GM12878 (cell line): ENCODE data around the gene ARHGEF10L. TPM values are rescaled to one million over a fixed set of nuclear protein-coding genes. Genes with fewer than 3 reads are reported as not detected.

ENCODE experiments used
- ATAC-seq: fragments of 200-7000 bp; cut with Tn5 transposase; 3 replicates; pipeline ENCODE4 v1.9.1; 2020; ENCODE audit warnings: mild to moderate bottlenecking, moderate library complexity
- BruUV-seq: library from RNA; stranded (reverse); fragments of 400-500 nt; replicated peaks from 2 replicates; lab custom pipeline; 2021; lab: Mats Ljungman, UMichigan
- CTCF ChIA-PET: fragments of 300-600 bp; sonication (Branson Sonifier 250); formaldehyde crosslinking; extraction: SDS; loops from one replicate; lab custom pipeline; 2021; ENCODE audit warnings: inconsistent platforms; lab: Yijun Ruan, JAX
- POLR2A ChIA-PET: fragments of 350-600 bp; formaldehyde crosslinking; extraction: SDS; loops from one replicate; lab custom pipeline; 2021; ENCODE audit warnings: inconsistent platforms; lab: Charles Lee
- RAD21 ChIA-PET: fragments of 300-600 bp; sonication (Branson Sonifier 250); formaldehyde crosslinking; loops from one replicate; lab custom pipeline; 2023; ENCODE audit warnings: antibody characterized with exemption; ENCODE audit not compliant: unreplicated experiment; lab: Charles Lee
- SMC1A ChIA-PET: fragments of 300-600 bp; sonication (Branson Sonifier 250); formaldehyde crosslinking; loops from one replicate; lab custom pipeline; 2023; ENCODE audit not compliant: unreplicated experiment, uncharacterized antibody; lab: Charles Lee
- DNase-seq: peaks from one replicate; pipeline ENCODE4 v3.0.0-alpha.2; 2011; ENCODE audit warnings: low read depth, low spot score
- FAIRE-seq: peaks from 3 replicates; lab custom pipeline; 2011; peaks lifted over from hg19 to GRCh38; lab: Jason Lieb, UNC
- H2AFZ ChIP-seq: 2 replicates; pipeline ENCODE4 v1.6.0; 2011; ENCODE audit warnings: low read depth, low read length, control low read depth; ENCODE audit not compliant: control insufficient read depth
- H3K27ac ChIP-seq: 2 replicates; pipeline ENCODE4 v1.5.1; 2011; ENCODE audit warnings: control low read depth; ENCODE audit not compliant: control insufficient read depth, insufficient read depth
- H3K27me3 ChIP-seq, 2 experiments: replicated peaks in 1 of 2; 2 replicates each; pipeline versions ENCODE4 v1.6.0 to v1.6.1; 2011; ENCODE audit warnings: low read length in 1 of 2; ENCODE audit not compliant: control insufficient read depth in 2 of 2, insufficient read depth in 2 of 2
- H3K36me3 ChIP-seq, 2 experiments: 2 replicates each; pipeline ENCODE4 v1.5.1; 2011; ENCODE audit warnings: low read length in 1 of 2; ENCODE audit not compliant: control insufficient read depth in 2 of 2, insufficient read depth in 2 of 2
- H3K4me1 ChIP-seq: 2 replicates; pipeline ENCODE4 v1.6.1; 2011; ENCODE audit warnings: mild to moderate bottlenecking, low read length, moderate library complexity, mixed read lengths; ENCODE audit not compliant: control insufficient read depth, insufficient read depth
- H3K4me2 ChIP-seq: 2 replicates; pipeline ENCODE4 v1.6.0; 2011; ENCODE audit warnings: control low read depth; ENCODE audit not compliant: control insufficient read depth, insufficient read depth
- H3K4me3 ChIP-seq: fragments of 200-600 bp; sonication (generic); 2 replicates; pipeline ENCODE4 v1.5.1; 2016
- H3K79me2 ChIP-seq: 2 replicates; pipeline ENCODE4 v1.6.0; 2011; ENCODE audit warnings: low read length; ENCODE audit not compliant: control insufficient read depth, insufficient read depth
- H3K9ac ChIP-seq: 2 replicates; pipeline ENCODE4 v1.8.0; 2011; ENCODE audit warnings: low read length, control low read depth, mixed read lengths; ENCODE audit not compliant: control insufficient read depth, insufficient read depth
- H3K9me3 ChIP-seq: replicated peaks from 3 replicates; pipeline ENCODE4 v1.5.1; 2011; ENCODE audit warnings: mild to moderate bottlenecking, low read length; ENCODE audit not compliant: control insufficient read depth, insufficient read depth
- H4K20me1 ChIP-seq: 2 replicates; pipeline ENCODE4 v1.6.0; 2011; ENCODE audit not compliant: control insufficient read depth, insufficient read depth
- ASH2L ChIP-seq: fragments of 300-600, 200-600 bp; sonication (generic); IDR thresholded peaks from 2 replicates; pipeline ENCODE4 v1.6.1; 2017; ENCODE audit warnings: low read depth, mild to moderate bottlenecking, borderline replicate concordance
- CBFB ChIP-seq: IDR thresholded peaks from 2 replicates; pipeline ENCODE4 v1.6.1; 2016; ENCODE audit warnings: antibody characterized with exemption, low read depth
- CBX5 ChIP-seq: sonication (generic); IDR thresholded peaks from 2 replicates; pipeline ENCODE4 v1.6.1; 2016; ENCODE audit warnings: low read depth, moderate library complexity, mild to moderate bottlenecking, inconsistent platforms
- CHD1 ChIP-seq: IDR thresholded peaks from 2 replicates; pipeline ENCODE4 v1.6.1; 2012; ENCODE audit warnings: low read depth, low read length, improper control_type of control experiment
- CREB1 ChIP-seq: IDR thresholded peaks from 2 replicates; pipeline ENCODE4 v1.6.1; 2012; ENCODE audit warnings: low read depth, mild to moderate bottlenecking, inconsistent platforms
- KAT2A ChIP-seq: conservative IDR thresholded peaks from 2 replicates; pipeline ENCODE4 v1.6.1; 2011; ENCODE audit warnings: low read depth, low read length; ENCODE audit not compliant: control insufficient read depth
- MTA3 ChIP-seq: IDR thresholded peaks from 2 replicates; pipeline ENCODE4 v1.6.1; 2012; ENCODE audit warnings: low read length, inconsistent platforms, borderline replicate concordance
- PML ChIP-seq: IDR thresholded peaks from 2 replicates; pipeline ENCODE4 v1.6.1; 2012; ENCODE audit warnings: low read length, inconsistent platforms
- POLR2AphosphoS5 ChIP-seq: IDR thresholded peaks from 2 replicates; pipeline ENCODE4 v1.6.1; 2011; ENCODE audit warnings: mild to moderate bottlenecking, low read length, inconsistent platforms
- RAD51 ChIP-seq: fragments of 450-650 bp; IDR thresholded peaks from 2 replicates; pipeline ENCODE4 v1.6.1; 2016; ENCODE audit warnings: moderate library complexity, mild to moderate bottlenecking, inconsistent platforms
- SP1 ChIP-seq: IDR thresholded peaks from one replicate; pipeline ENCODE4 v1.6.1; 2011; ENCODE audit warnings: low read depth, low read length
- TCF12 ChIP-seq: IDR thresholded peaks from 2 replicates; pipeline ENCODE4 v1.6.1; 2011; ENCODE audit warnings: low read depth, mild to moderate bottlenecking, low read length
- ZBTB33 ChIP-seq: fragments of 450-650 bp; IDR thresholded peaks from 2 replicates; pipeline ENCODE4 v1.6.1; 2017; ENCODE audit warnings: mild to moderate bottlenecking
- ZZZ3 ChIP-seq: IDR thresholded peaks from 2 replicates; pipeline ENCODE4 v1.6.1; 2011; ENCODE audit warnings: low read depth; ENCODE audit not compliant: control insufficient read depth, insufficient read length
- WGBS: methylation state at CpG from one replicate; pipeline ENCODE4 v1.1.6; 2016; ENCODE audit warnings: low lambda C conversion rate; ENCODE audit not compliant: insufficient replicate concordance, insufficient coverage; ENCODE audit errors: missing lambda C conversion rate; 5-methylcytosine and 5-hydroxymethylcytosine counted together
- in situ Hi-C: fragments of 300-500 bp; cut with MboI; formaldehyde crosslinking; loops from 9 replicates; pipeline ENCODE4 v1.14.3; 2018; ENCODE audit warnings: mixed read lengths
- intact Hi-C: fragments of 100-400 bp; cut with micrococcal nuclease; formaldehyde crosslinking; loops from one replicate; pipeline ENCODE4 v1.14.2; 2022; ENCODE audit not compliant: unreplicated experiment
- polyA plus RNA-seq, 11 experiments: library from polyadenylated mRNA; depleted of rRNA in 4 of 11; unstranded in 6 of 11; stranded (reverse) in 5 of 11; fragments of >200 nt; fragmentation: Nextera tagmentation in 4 of 11; fragmentation: Illumina TruSeq in 1 of 11; extraction: Ambion mirVana in 4 of 11; extraction: Trizol in 1 of 11; gene quantifications; 1 replicate in 1 of 11; 2 replicates in 10 of 11; pipeline versions ENCODE4 v1.2.1 to v1.2.3, GENCODE V29; 2011 to 2016; ENCODE audit warnings: inconsistent platforms in 2 of 11, missing spikeins in 2 of 11, low read depth in 1 of 11
- total RNA-seq, 4 experiments: library from RNA; depleted of rRNA in 3 of 4; stranded (reverse); fragments of >200 nt in 3 of 4; fragmentation: Illumina TruSeq in 1 of 4; extraction: Trizol in 1 of 4; gene quantifications; 2 replicates each; pipeline versions ENCODE4 v1.2.1 to v1.2.3, GENCODE V29; 2013 to 2021
- TF ChIP-seq, protein P1 (sequence below): IDR thresholded peaks from 2 replicates; pipeline ENCODE4 v1.6.1; 2011; ENCODE audit warnings: borderline replicate concordance, low read depth, mild to moderate bottlenecking, moderate library complexity, low read length; ENCODE audit not compliant: insufficient read depth, poor library complexity, severe bottlenecking
- TF ChIP-seq, protein P2 (sequence below): fragments of 450-650 bp; IDR thresholded peaks from 2 replicates; pipeline ENCODE4 v1.6.1; 2016; ENCODE audit warnings: mild to moderate bottlenecking, moderate library complexity, borderline replicate concordance

ARHGEF10L gene
- total and polyA plus RNA-seq, 10 of the 15 experiments (the other 5 are each of a cell fraction or from before 2014, with no cell fraction given) = 0.05 to 0.94 (median 0.28) TPM; not detected in 2

GRCh38 chr1:17662296-17662695, 122.8 kb downstream of the ARHGEF10L start:
- WGBS = 43% methylated on average over 10 of the region's 10 CpGs
- no peaks in the 10 kb centered on the region for H3K9me3 ChIP-seq
- ATAC-seq (no peak), DNase-seq (no peak), FAIRE-seq (no peak)
- no TSS peak for BruUV-seq
- no peak overlapping the region for H3K4me2 ChIP-seq
- CTCF ChIA-PET = interaction anchor here (0.5 to 2.1 kb wide), 13 partner anchors 11 to 1873 kb away, joined by 3 to 16 read pairs (median 4); no protein-coding TSS in a partner anchor
- no peaks in the 10 kb centered on the region for H3K27me3 ChIP-seq
- no peaks in the 10 kb centered on the region for H3K79me2 ChIP-seq
- H3K4me3 ChIP-seq = no peak overlapping the region
- H3K4me1 ChIP-seq = no peaks in the 10 kb centered on the region
- no peaks in the 10 kb centered on the region for H3K36me3 ChIP-seq
- H3K27ac ChIP-seq = no peak overlapping the region
- SMC1A ChIA-PET = interaction anchor here (0.6 kb wide), 1 partner anchor 554 kb away, joined by 4 read pairs; no protein-coding TSS in a partner anchor
- intact Hi-C loops = loop anchor here (10.0 kb wide), 1 partner anchor 923 kb away; no protein-coding TSS in a partner anchor
- in situ Hi-C loops = loop anchor here (10.0 kb wide), 1 partner anchor 433 kb away; no protein-coding TSS in a partner anchor
- RAD21 ChIA-PET = interaction anchor here (0.9 to 2.0 kb wide), 4 partner anchors 51 to 919 kb away, joined by 3 to 8 read pairs (median 5); no protein-coding TSS in a partner anchor
- H3K9ac ChIP-seq = no peak overlapping the region
- no peaks in the 10 kb centered on the region for H4K20me1 ChIP-seq
- no peak overlapping the region for H2AFZ ChIP-seq
- POLR2A ChIA-PET = no interaction called here
- no peak for TF ChIP-seq CBX5
- no peak for TF ChIP-seq ZBTB33
- no peak for TF ChIP-seq TCF12
- no peak for TF ChIP-seq CREB1
- TF ChIP-seq PML = no peak
- no peak for TF ChIP-seq ASH2L
- no peak for TF ChIP-seq CHD1
- TF ChIP-seq, protein P1, sequence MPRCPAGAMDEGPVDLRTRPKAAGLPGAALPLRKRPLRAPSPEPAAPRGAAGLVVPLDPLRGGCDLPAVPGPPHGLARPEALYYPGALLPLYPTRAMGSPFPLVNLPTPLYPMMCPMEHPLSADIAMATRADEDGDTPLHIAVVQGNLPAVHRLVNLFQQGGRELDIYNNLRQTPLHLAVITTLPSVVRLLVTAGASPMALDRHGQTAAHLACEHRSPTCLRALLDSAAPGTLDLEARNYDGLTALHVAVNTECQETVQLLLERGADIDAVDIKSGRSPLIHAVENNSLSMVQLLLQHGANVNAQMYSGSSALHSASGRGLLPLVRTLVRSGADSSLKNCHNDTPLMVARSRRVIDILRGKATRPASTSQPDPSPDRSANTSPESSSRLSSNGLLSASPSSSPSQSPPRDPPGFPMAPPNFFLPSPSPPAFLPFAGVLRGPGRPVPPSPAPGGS = no peak
- TF ChIP-seq POLR2AphosphoS5 = no peak
- no peak for TF ChIP-seq KAT2A
- TF ChIP-seq ZZZ3 = no peak
- TF ChIP-seq SP1 = no peak
- no peak for TF ChIP-seq RAD51
- TF ChIP-seq MTA3 = no peak
- no peak for TF ChIP-seq CBFB
- TF ChIP-seq, protein P2, sequence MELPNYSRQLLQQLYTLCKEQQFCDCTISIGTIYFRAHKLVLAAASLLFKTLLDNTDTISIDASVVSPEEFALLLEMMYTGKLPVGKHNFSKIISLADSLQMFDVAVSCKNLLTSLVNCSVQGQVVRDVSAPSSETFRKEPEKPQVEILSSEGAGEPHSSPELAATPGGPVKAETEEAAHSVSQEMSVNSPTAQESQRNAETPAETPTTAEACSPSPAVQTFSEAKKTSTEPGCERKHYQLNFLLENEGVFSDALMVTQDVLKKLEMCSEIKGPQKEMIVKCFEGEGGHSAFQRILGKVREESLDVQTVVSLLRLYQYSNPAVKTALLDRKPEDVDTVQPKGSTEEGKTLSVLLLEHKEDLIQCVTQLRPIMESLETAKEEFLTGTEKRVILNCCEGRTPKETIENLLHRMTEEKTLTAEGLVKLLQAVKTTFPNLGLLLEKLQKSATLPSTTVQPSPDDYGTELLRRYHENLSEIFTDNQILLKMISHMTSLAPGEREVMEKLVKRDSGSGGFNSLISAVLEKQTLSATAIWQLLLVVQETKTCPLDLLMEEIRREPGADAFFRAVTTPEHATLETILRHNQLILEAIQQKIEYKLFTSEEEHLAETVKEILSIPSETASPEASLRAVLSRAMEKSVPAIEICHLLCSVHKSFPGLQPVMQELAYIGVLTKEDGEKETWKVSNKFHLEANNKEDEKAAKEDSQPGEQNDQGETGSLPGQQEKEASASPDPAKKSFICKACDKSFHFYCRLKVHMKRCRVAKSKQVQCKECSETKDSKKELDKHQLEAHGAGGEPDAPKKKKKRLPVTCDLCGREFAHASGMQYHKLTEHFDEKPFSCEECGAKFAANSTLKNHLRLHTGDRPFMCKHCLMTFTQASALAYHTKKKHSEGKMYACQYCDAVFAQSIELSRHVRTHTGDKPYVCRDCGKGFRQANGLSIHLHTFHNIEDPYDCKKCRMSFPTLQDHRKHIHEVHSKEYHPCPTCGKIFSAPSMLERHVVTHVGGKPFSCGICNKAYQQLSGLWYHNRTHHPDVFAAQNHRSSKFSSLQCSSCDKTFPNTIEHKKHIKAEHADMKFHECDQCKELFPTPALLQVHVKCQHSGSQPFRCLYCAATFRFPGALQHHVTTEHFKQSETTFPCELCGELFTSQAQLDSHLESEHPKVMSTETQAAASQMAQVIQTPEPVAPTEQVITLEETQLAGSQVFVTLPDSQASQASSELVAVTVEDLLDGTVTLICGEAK = no peak
